Suprapubic skin (tissue), 4 donors: ENCODE measurements around the gene ASTN2. TPM values are rescaled to one million over a fixed set of nuclear protein-coding genes. Genes with fewer than 3 reads are reported as not detected.

Experiments
- DNase-seq, 2 donors: peaks; one replicate each; pipeline ENCODE4 v3.0.0-alpha.2; 2019; ENCODE audit warnings: low spot score in 2 of 2
- H3K27ac ChIP-seq: fragments of 200-600 bp; sonication (generic); one replicate; pipeline ENCODE4 v1.5.1; 2019
- H3K27me3 ChIP-seq: fragments of 200-600 bp; sonication (generic); one replicate; pipeline ENCODE4 v1.5.1; 2019
- H3K36me3 ChIP-seq: fragments of 200-600 bp; sonication (generic); one replicate; pipeline ENCODE4 v1.5.1; 2019
- H3K4me1 ChIP-seq: fragments of 200-600 bp; sonication (generic); one replicate; pipeline ENCODE4 v1.5.1; 2019
- H3K4me3 ChIP-seq: fragments of 200-600 bp; sonication (generic); one replicate; pipeline ENCODE4 v1.5.1; 2019; ENCODE audit warnings: mild to moderate bottlenecking
- H3K9me3 ChIP-seq: fragments of 200-600 bp; sonication (generic); one replicate; pipeline ENCODE4 v1.5.1; 2019
- CTCF ChIP-seq, 2 donors: fragments of 200-600 bp in 1 of 2; fragments of 450-650 bp in 1 of 2; sonication (generic) in 1 of 2; IDR thresholded peaks; one replicate each; pipeline ENCODE4 v1.5.1; 2016 to 2019; ENCODE audit warnings: antibody characterized with exemption in 2 of 2, mild to moderate bottlenecking in 1 of 2, moderate library complexity in 1 of 2
- EP300 ChIP-seq: sonication (generic); formaldehyde crosslinking; IDR thresholded peaks from one replicate; pipeline ENCODE4 v1.6.1; 2017; ENCODE audit warnings: antibody characterized with exemption
- POLR2A ChIP-seq, 2 donors: fragments of 450-650 bp; IDR thresholded peaks; one replicate each; pipeline ENCODE4 v1.6.1; 2017; ENCODE audit warnings: antibody characterized with exemption in 2 of 2, mild to moderate bottlenecking in 2 of 2, moderate library complexity in 2 of 2
- POLR2AphosphoS5 ChIP-seq, 3 donors: sonication (generic); formaldehyde crosslinking; IDR thresholded peaks; one replicate each; pipeline ENCODE4 v1.6.1; 2017; ENCODE audit warnings: antibody characterized with exemption in 3 of 3
- WGBS: methylation state at CpG from one replicate; pipeline ENCODE4 v1.1.5; 2018; 5-methylcytosine and 5-hydroxymethylcytosine counted together
- total RNA-seq, 4 donors: library from RNA; depleted of rRNA; stranded (reverse); fragments of >200 nt; gene quantifications; one replicate each; pipeline ENCODE4 v1.1.0, GENCODE V29; 2016

The ASTN2 gene
- total RNA-seq, 4 donors from 2014 or later, result 2.0 to 6.9 (median 3.8) TPM

DNA sequence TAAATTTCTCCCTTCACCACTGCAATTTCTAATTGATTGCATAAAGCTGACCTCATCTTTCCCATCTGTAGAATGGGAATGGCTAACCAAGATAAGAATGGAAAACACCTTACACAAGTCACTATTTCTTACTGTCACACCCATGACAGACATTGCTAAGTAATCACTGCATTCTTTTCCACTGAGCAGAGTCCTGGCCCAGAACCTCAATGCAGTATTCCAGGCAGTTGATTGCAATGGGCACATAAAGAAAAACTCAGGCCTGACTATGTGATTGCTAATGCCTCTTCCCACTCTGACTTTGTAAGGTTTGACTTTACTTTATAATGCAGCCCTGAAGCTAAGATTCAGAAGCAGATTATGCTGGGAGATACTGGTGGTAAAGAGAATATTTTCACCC is 698.4 kb downstream of the ASTN2 start:
- no peak overlapping the region for H3K4me3 ChIP-seq
- H3K4me1 ChIP-seq, result no peaks in the 10 kb centered on the region
- H3K27me3 ChIP-seq, result no peaks in the 10 kb centered on the region
- H3K36me3 ChIP-seq, result no peaks in the 10 kb centered on the region
- no peaks in the 10 kb centered on the region for H3K9me3 ChIP-seq
- no peak overlapping the region for H3K27ac ChIP-seq
- no peak for DNase-seq
- TF ChIP-seq EP300 (no peak), POLR2AphosphoS5 (IDR thresholded peaks at IDR 0.05) (no peak), POLR2A (IDR thresholded peaks at IDR 0.05) (no peak), CTCF (IDR thresholded peaks at IDR 0.05) (no peak)

GRCh38 chr9:116715751-116716150 is 699.1 kb downstream of the ASTN2 start:
- Histone ChIP-seq H3K9me3 (no peaks in the 10 kb centered on the region), H3K27ac (no peak overlapping the region), H3K4me3 (no peak overlapping the region), H3K36me3 (no peaks in the 10 kb centered on the region), H3K27me3 (no peaks in the 10 kb centered on the region), H3K4me1 (no peaks in the 10 kb centered on the region)
- no peak for DNase-seq
- 96% methylated on average over 1 of the region's 1 CpG for WGBS
- TF ChIP-seq CTCF (IDR thresholded peaks at IDR 0.05), result no peak
- TF ChIP-seq POLR2AphosphoS5 (IDR thresholded peaks at IDR 0.05), result no peak
- TF ChIP-seq EP300, result no peak

- WGBS, result 70% methylated on average over 4 of the region's 4 CpGs
- no peak for DNase-seq
- H3K4me3 ChIP-seq, result no peak overlapping the region
- TF ChIP-seq EP300 (no peak), POLR2A (IDR thresholded peaks at IDR 0.05) (no peak), POLR2AphosphoS5 (IDR thresholded peaks at IDR 0.05) (no peak), CTCF (IDR thresholded peaks at IDR 0.05) (no peak)
- no peaks in the 10 kb centered on the region for H3K27me3 ChIP-seq
- H3K4me1 ChIP-seq, result no peaks in the 10 kb centered on the region
- no peak overlapping the region for H3K27ac ChIP-seq
- H3K9me3 ChIP-seq, result no peaks in the 10 kb centered on the region
- H3K36me3 ChIP-seq, result no peaks in the 10 kb centered on the region
Observed at GRCh38 chr9:116713271-116713670, 701.6 kb downstream of the ASTN2 start.

- H3K4me1 ChIP-seq, result no peaks in the 10 kb centered on the region
- no peaks in the 10 kb centered on the region for H3K36me3 ChIP-seq
- TF ChIP-seq POLR2A (IDR thresholded peaks at IDR 0.05) (no peak), EP300 (no peak), POLR2AphosphoS5 (IDR thresholded peaks at IDR 0.05) (no peak), CTCF (IDR thresholded peaks at IDR 0.05) (no peak)
- 86% methylated on average over 3 of the region's 3 CpGs for WGBS
- no peak for DNase-seq
- no peak overlapping the region for H3K4me3 ChIP-seq
- no peak overlapping the region for H3K27ac ChIP-seq
- H3K27me3 ChIP-seq, result no peaks in the 10 kb centered on the region
- H3K9me3 ChIP-seq, result no peaks in the 10 kb centered on the region
Observed at GRCh38 chr9:116712781-116713180, 702.1 kb downstream of the ASTN2 start.

- H3K4me3 ChIP-seq, result no peak overlapping the region
- TF ChIP-seq POLR2AphosphoS5 (IDR thresholded peaks at IDR 0.05) (no peak), POLR2A (IDR thresholded peaks at IDR 0.05) (no peak), EP300 (no peak), CTCF (IDR thresholded peaks at IDR 0.05) (no peak)
- WGBS, result 92% methylated on average over 8 of the region's 8 CpGs
- H3K9me3 ChIP-seq, result no peaks in the 10 kb centered on the region
- H3K27ac ChIP-seq, result no peak overlapping the region
- H3K36me3 ChIP-seq, result no peaks in the 10 kb centered on the region
- DNase-seq, result no peak
- peaks cover 5% of the 10 kb centered on the region for H3K4me1 ChIP-seq
- H3K27me3 ChIP-seq, result no peaks in the 10 kb centered on the region
Observed at GRCh38 chr9:116706310-116707290, 708.3 kb downstream of the ASTN2 start.
